ENCODE measurements around the gene FKBP2. TPM values are rescaled to one million over a fixed set of nuclear protein-coding genes. Genes with fewer than 3 reads are reported as not detected.

Gene FKBP2
- total RNA-seq, 1 donor from 2014 or later: 41.5 TPM

DNA sequence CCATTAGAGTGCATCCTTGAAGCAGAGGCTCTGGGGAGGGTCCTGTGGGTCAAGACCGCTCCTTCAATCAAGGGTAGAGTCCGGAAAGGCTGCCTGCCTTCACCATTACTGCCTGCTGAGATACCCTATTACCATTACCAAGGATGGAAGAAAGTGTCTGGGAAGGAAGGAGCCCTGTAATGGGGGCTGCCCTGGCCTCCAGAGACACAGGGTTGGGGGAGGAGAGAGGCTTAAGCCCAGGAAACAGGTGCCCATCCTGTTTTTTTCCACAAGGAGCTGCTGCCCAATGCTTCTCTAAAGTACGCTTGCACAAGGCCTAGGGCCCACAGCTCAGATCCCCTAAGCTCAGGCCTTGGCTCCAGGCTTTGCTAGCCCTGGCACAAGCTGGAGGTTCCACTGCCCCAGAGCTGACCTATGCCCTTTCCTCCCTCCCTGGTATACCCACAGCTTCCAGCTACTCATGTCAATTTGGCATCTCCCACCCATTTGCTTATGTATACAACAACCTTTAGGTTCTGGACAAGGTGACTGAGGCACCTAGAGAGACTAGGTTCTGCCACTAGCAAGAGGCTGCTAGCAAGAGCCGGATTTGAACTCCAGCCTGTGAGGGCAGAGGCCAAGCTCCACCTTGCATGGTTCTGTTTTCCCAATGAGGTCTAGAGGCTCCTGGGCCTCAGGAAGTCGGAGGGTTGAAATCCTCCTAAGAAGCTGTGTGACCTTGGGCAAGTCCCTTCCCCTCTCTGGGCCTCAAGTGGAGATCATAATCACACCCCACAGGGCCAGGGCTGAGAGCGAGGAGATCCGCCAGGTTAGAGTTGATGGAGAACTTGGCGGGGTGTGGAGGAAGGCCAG is 8.9 kb downstream of the FKBP2 start:
- Mint-ChIP-seq H3K4me1 (ENCODE audit: low read depth, unreplicated experiment) (peaks cover 9% of the 10 kb centered on the region), H3K4me3 (ENCODE audit: unreplicated experiment) (peak overlapping the region; percentile 67), H3K27ac (ENCODE audit: unreplicated experiment) (no peak overlapping the region), H3K9me3 (ENCODE audit: unreplicated experiment) (no peaks in the 10 kb centered on the region), H3K27me3 (ENCODE audit: low read depth, unreplicated experiment) (no peaks in the 10 kb centered on the region), H3K36me3 (ENCODE audit: low read depth, unreplicated experiment) (peaks cover 3% of the 10 kb centered on the region)
- Histone ChIP-seq H3K9ac (ENCODE audit: low read length) (no peak overlapping the region), H3K4me2 (ENCODE audit: low read length) (no peak overlapping the region), H3K27ac (ENCODE audit: low read depth, low read length) (no peak overlapping the region), H4K20me1 (ENCODE audit: insufficient read depth, low read length) (peaks cover 35% of the 10 kb centered on the region), H3K4me3 (ENCODE audit: insufficient read depth, low read depth, low read length) (no peak overlapping the region), H2AFZ (ENCODE audit: low read depth, low read length) (no peak overlapping the region), H3K36me3 (ENCODE audit: insufficient read depth, low read length) (no peaks in the 10 kb centered on the region), H3K27me3 (ENCODE audit: insufficient read depth, low read length) (no peaks in the 10 kb centered on the region), H3K4me1 (ENCODE audit: insufficient read depth, low read length) (peaks cover 27% of the 10 kb centered on the region), H3K9me3 (ENCODE audit: insufficient read depth, low read depth, low read length) (no peaks in the 10 kb centered on the region), H3K79me2 (ENCODE audit: insufficient read depth, low read length) (peaks cover 45% of the 10 kb centered on the region)
- no peak for DNase-seq (ENCODE audit: low read depth)
- TF ChIP-seq, protein P1, sequence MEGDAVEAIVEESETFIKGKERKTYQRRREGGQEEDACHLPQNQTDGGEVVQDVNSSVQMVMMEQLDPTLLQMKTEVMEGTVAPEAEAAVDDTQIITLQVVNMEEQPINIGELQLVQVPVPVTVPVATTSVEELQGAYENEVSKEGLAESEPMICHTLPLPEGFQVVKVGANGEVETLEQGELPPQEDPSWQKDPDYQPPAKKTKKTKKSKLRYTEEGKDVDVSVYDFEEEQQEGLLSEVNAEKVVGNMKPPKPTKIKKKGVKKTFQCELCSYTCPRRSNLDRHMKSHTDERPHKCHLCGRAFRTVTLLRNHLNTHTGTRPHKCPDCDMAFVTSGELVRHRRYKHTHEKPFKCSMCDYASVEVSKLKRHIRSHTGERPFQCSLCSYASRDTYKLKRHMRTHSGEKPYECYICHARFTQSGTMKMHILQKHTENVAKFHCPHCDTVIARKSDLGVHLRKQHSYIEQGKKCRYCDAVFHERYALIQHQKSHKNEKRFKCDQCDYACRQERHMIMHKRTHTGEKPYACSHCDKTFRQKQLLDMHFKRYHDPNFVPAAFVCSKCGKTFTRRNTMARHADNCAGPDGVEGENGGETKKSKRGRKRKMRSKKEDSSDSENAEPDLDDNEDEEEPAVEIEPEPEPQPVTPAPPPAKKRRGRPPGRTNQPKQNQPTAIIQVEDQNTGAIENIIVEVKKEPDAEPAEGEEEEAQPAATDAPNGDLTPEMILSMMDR (IDR thresholded peaks at IDR 0.05; ENCODE audit: insufficient read depth, low read depth, low read length): no peak
- no peak for FAIRE-seq

DNA sequence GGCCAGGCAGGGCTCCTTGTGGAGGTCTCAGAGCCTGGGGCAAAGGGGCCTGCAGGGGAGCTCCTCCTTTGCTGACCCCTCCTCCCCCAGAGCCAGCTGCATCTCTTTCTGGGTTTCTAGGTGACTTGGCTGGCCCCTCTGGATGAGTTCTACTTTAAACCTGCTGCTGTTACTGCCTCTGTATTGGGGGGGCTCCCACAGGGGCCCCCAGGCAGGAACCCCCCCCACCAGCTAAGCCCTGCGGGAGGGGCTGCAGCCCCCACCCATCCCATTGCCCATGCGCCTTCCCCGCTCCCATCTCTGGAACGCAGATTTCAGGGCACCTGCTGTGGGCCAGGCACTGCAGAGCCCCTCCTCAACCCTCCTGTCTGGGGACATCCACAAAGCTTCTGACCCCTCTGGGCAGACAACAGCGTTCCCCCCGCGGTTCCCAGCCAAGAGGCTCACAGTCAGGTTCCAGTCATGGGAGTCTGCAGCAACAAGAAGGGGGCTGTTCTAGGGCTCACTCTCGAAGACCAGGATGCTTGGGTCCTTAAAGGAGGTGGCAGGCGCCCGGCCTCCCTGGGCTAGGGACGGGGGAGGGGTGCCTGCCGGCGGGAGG is 9.6 kb downstream of the FKBP2 start:
- Histone ChIP-seq H3K27me3 (ENCODE audit: insufficient read depth, low read length) (no peaks in the 10 kb centered on the region), H3K27ac (ENCODE audit: low read depth, low read length) (no peak overlapping the region), H2AFZ (ENCODE audit: low read depth, low read length) (peak overlapping the region; percentile 78), H3K4me2 (ENCODE audit: low read length) (peak overlapping the region; percentile 99), H3K9me3 (ENCODE audit: insufficient read depth, low read depth, low read length) (no peaks in the 10 kb centered on the region), H3K9ac (ENCODE audit: low read length) (peak overlapping the region; percentile 88), H4K20me1 (ENCODE audit: insufficient read depth, low read length) (peaks cover 28% of the 10 kb centered on the region), H3K36me3 (ENCODE audit: insufficient read depth, low read length) (peaks cover 3% of the 10 kb centered on the region), H3K4me3 (ENCODE audit: insufficient read depth, low read depth, low read length) (peak overlapping the region; percentile 58), H3K4me1 (ENCODE audit: insufficient read depth, low read length) (peaks cover 22% of the 10 kb centered on the region), H3K79me2 (ENCODE audit: insufficient read depth, low read length) (peaks cover 37% of the 10 kb centered on the region)
- no peak overlapping the region for H3K27ac Mint-ChIP-seq (ENCODE audit: unreplicated experiment)
- TF ChIP-seq, protein P1 (IDR thresholded peaks at IDR 0.05; ENCODE audit: insufficient read depth, low read depth, low read length): no peak
- no peak for TF ChIP-seq EZH2 (IDR thresholded peaks at IDR 0.05; ENCODE audit: insufficient read depth, low read length)
- no peak for FAIRE-seq
- H3K27me3 Mint-ChIP-seq (ENCODE audit: low read depth, unreplicated experiment): no peaks in the 10 kb centered on the region
- H3K4me3 Mint-ChIP-seq (ENCODE audit: unreplicated experiment): peak overlapping the region; percentile 88
- no peak for DNase-seq (ENCODE audit: low read depth)
- H3K9me3 Mint-ChIP-seq (ENCODE audit: unreplicated experiment): no peaks in the 10 kb centered on the region
- H3K4me1 Mint-ChIP-seq (ENCODE audit: low read depth, unreplicated experiment): peaks cover 9% of the 10 kb centered on the region
- H3K36me3 Mint-ChIP-seq (ENCODE audit: low read depth, unreplicated experiment): peaks cover 7% of the 10 kb centered on the region
